GM23248 (cell line): Measurements from ENCODE around the gene NR5A2.

ENCODE experiments used
- EZH2 ChIP-seq: fragments of 200-600 bp; sonication (generic); IDR thresholded peaks from 2 replicates; pipeline ENCODE4 v1.6.1; 2018; ENCODE audit warnings: antibody characterized with exemption, mild to moderate bottlenecking; ENCODE audit not compliant: insufficient read depth, poor library complexity, severe bottlenecking
- EZH2phosphoT487 ChIP-seq: fragments of 200-600 bp; sonication (generic); IDR thresholded peaks from 2 replicates; pipeline ENCODE4 v1.6.1; 2018; ENCODE audit warnings: antibody characterized with exemption, moderate library complexity, mild to moderate bottlenecking, low read depth; ENCODE audit not compliant: insufficient read depth

GRCh38 chr1:200205216-200205995 is 177.9 kb downstream of the NR5A2 start:
- TF ChIP-seq EZH2 (no peak), EZH2phosphoT487 (no peak)
